ENCODE results near the gene PROCA1.

Gene PROCA1

GRCh38 chr17:28703552-28704218 lies 8.0 kb downstream of the PROCA1 start:
- H3K27me3 ChIP-seq (ENCODE audit: insufficient read depth, low read length): no peaks in the 10 kb centered on the region
- H3K36me3 ChIP-seq (ENCODE audit: insufficient read depth, low read length): peaks cover 54% of the 10 kb centered on the region
- no peak overlapping the region for H2AFZ ChIP-seq (ENCODE audit: low read depth, low read length)
- H3K9me3 ChIP-seq (ENCODE audit: low read length): no peaks in the 10 kb centered on the region
- H3K4me3 ChIP-seq (ENCODE audit: low read length): no peak overlapping the region
- H3K4me1 ChIP-seq (ENCODE audit: insufficient read depth, low read length): peaks cover 19% of the 10 kb centered on the region

DNA sequence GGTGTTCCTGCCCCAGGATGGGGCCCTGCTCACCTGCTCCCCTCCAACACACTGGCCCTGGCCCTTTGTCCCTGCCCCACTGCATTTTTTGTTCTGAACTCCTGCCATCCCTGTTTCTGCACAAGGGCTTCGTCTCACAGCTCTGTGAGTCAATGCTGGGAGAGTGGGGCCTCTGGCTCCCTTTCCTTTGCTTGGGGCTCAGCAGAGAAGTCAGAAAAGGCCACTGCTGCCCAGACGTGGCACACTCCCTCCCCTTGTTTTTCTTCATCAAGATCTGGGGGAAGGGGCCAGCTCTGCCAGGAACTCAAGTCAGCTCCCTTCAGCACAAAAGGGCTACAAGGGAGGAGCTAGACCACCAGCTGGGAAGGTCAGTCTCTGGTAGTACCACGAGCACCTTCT lies 8.9 kb downstream of the PROCA1 start:
- H3K4me1 ChIP-seq (ENCODE audit: insufficient read depth, low read length): peaks cover 19% of the 10 kb centered on the region
- peaks cover 64% of the 10 kb centered on the region for H3K36me3 ChIP-seq (ENCODE audit: insufficient read depth, low read length)
- no peak overlapping the region for H2AFZ ChIP-seq (ENCODE audit: low read depth, low read length)
- no peak overlapping the region for H3K4me3 ChIP-seq (ENCODE audit: low read length)
- no peaks in the 10 kb centered on the region for H3K27me3 ChIP-seq (ENCODE audit: insufficient read depth, low read length)
- H3K9me3 ChIP-seq (ENCODE audit: low read length): no peaks in the 10 kb centered on the region

DNA sequence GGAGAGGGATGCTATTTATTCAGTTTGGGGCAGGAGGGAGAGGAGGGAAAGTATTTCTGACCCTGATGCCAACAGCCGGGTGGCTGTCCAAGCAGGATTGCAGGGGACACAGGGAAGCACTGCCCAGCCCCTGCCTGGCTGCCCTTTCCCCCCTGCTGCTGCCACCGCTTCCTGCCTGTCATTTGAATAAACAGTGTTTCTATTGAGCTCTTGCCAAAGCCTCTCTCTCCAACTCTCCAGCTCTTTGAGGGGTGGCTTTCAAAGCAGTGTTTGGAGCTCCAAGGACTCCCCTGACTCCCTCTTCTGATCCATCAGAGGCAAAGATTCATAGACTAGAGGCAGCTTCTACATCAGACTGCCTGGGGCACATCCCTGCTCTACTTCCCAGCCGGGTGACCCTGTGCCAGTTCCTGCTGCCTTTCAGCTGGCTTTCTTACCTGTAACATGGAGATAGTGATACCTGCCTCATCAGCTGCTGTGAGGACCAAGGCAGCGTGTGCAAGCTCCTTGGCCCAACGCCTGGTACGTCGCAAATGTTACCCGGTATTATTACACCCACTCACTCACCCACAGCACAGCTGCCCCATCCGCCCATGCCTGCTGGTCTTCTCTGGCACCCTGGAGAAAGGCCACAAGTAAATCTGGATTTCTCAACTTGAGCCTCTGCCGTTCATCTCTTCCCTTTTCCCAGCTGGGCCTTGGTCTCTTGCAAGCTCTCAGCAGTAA lies 9.5 kb downstream of the PROCA1 start:
- Histone ChIP-seq H2AFZ (ENCODE audit: low read depth, low read length) (no peak overlapping the region), H3K9me3 (ENCODE audit: low read length) (no peaks in the 10 kb centered on the region), H3K36me3 (ENCODE audit: insufficient read depth, low read length) (peaks cover 69% of the 10 kb centered on the region), H3K4me1 (ENCODE audit: insufficient read depth, low read length) (peaks cover 19% of the 10 kb centered on the region), H3K27me3 (ENCODE audit: insufficient read depth, low read length) (no peaks in the 10 kb centered on the region), H3K4me3 (ENCODE audit: low read length) (no peak overlapping the region)

GRCh38 chr17:28700830-28701492 lies 10.7 kb downstream of the PROCA1 start:
- no peaks in the 10 kb centered on the region for H3K27me3 ChIP-seq (ENCODE audit: insufficient read depth, low read length)
- H3K4me1 ChIP-seq (ENCODE audit: insufficient read depth, low read length): peaks cover 19% of the 10 kb centered on the region
- H3K4me3 ChIP-seq (ENCODE audit: low read length): no peak overlapping the region
- no peaks in the 10 kb centered on the region for H3K9me3 ChIP-seq (ENCODE audit: low read length)
- H2AFZ ChIP-seq (ENCODE audit: low read depth, low read length): no peak overlapping the region
- H3K36me3 ChIP-seq (ENCODE audit: insufficient read depth, low read length): peaks cover 81% of the 10 kb centered on the region

- Histone ChIP-seq H3K4me1 (ENCODE audit: insufficient read depth, low read length) (peaks cover 19% of the 10 kb centered on the region), H3K9me3 (ENCODE audit: low read length) (no peaks in the 10 kb centered on the region), H3K36me3 (ENCODE audit: insufficient read depth, low read length) (peaks cover 87% of the 10 kb centered on the region), H2AFZ (ENCODE audit: low read depth, low read length) (no peak overlapping the region), H3K4me3 (ENCODE audit: low read length) (no peak overlapping the region), H3K27me3 (ENCODE audit: insufficient read depth, low read length) (no peaks in the 10 kb centered on the region)
These were observed 11.4 kb downstream of the PROCA1 start for GRCh38 chr17:28700278-28700677.

- H3K4me3 ChIP-seq (ENCODE audit: low read length): no peak overlapping the region
- no peak overlapping the region for H2AFZ ChIP-seq (ENCODE audit: low read depth, low read length)
- H3K9me3 ChIP-seq (ENCODE audit: low read length): no peaks in the 10 kb centered on the region
- H3K4me1 ChIP-seq (ENCODE audit: insufficient read depth, low read length): peaks cover 19% of the 10 kb centered on the region
- H3K27me3 ChIP-seq (ENCODE audit: insufficient read depth, low read length): no peaks in the 10 kb centered on the region
- H3K36me3 ChIP-seq (ENCODE audit: insufficient read depth, low read length): peaks cover 99% of the 10 kb centered on the region
These were observed 13.3 kb downstream of the PROCA1 start for GRCh38 chr17:28698253-28698941.

DNA sequence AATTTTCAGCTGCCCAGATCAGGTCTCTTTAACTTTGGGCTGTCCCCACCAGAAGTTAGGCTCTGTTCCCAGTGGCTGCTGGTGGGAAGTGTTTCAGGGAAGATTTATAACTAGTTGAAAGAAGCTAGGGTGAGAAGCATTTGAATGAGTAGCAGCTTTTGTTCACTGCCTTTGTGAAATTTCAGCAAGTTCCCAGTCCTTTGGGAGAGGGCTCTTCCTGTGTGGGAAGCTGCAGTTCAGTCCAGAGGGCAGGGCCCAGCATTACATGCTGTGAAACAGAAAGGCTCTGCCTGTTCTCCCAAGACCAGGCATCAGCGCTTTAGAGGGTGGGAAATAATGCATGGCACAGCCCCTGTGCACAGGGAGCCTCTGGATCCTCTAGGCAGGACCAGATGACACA lies 17.8 kb downstream of the PROCA1 start:
- Histone ChIP-seq H3K4me3 (ENCODE audit: low read length) (no peak overlapping the region), H3K36me3 (ENCODE audit: insufficient read depth, low read length) (peaks cover 86% of the 10 kb centered on the region), H3K27me3 (ENCODE audit: insufficient read depth, low read length) (no peaks in the 10 kb centered on the region), H2AFZ (ENCODE audit: low read depth, low read length) (no peak overlapping the region), H3K4me1 (ENCODE audit: insufficient read depth, low read length) (no peaks in the 10 kb centered on the region), H3K9me3 (ENCODE audit: low read length) (no peaks in the 10 kb centered on the region)

- H3K36me3 ChIP-seq (ENCODE audit: insufficient read depth, low read length): peaks cover 86% of the 10 kb centered on the region
- H3K4me3 ChIP-seq (ENCODE audit: low read length): no peak overlapping the region
- no peaks in the 10 kb centered on the region for H3K27me3 ChIP-seq (ENCODE audit: insufficient read depth, low read length)
- H2AFZ ChIP-seq (ENCODE audit: low read depth, low read length): no peak overlapping the region
- no peaks in the 10 kb centered on the region for H3K9me3 ChIP-seq (ENCODE audit: low read length)
- no peaks in the 10 kb centered on the region for H3K4me1 ChIP-seq (ENCODE audit: insufficient read depth, low read length)
These were observed 22.7 kb downstream of the PROCA1 start for GRCh38 chr17:28689011-28689410.

DNA sequence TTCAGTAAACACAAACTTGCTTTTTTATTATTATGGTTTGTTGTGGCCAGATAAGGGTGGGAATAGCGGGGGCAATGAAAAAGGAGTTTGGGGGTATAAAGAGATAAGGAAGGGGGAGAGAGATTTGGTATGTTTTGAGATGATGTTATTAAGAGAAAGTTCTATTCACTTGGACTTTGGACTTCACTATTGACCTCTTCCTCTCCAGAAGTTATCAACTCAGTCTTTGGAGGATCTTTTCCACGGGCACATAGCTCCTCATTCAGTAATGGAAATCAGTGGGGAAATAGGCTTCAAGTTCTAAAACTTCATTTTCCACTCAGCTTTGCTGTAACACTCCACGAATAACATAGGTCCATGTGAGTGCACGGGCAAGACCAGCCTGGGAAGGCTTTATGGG lies 23.2 kb downstream of the PROCA1 start:
- H3K36me3 ChIP-seq (ENCODE audit: insufficient read depth, low read length): peaks cover 83% of the 10 kb centered on the region
- H3K27me3 ChIP-seq (ENCODE audit: insufficient read depth, low read length): no peaks in the 10 kb centered on the region
- H3K9me3 ChIP-seq (ENCODE audit: low read length): no peaks in the 10 kb centered on the region
- H3K4me1 ChIP-seq (ENCODE audit: insufficient read depth, low read length): no peaks in the 10 kb centered on the region
- H2AFZ ChIP-seq (ENCODE audit: low read depth, low read length): no peak overlapping the region
- H3K4me3 ChIP-seq (ENCODE audit: low read length): no peak overlapping the region

- Histone ChIP-seq H3K36me3 (ENCODE audit: insufficient read depth, low read length) (peaks cover 94% of the 10 kb centered on the region), H2AFZ (ENCODE audit: low read depth, low read length) (no peak overlapping the region), H3K4me3 (ENCODE audit: low read length) (no peak overlapping the region)
These were observed 25.4 kb downstream of the PROCA1 start for GRCh38 chr17:28686296-28686695.

GRCh38 chr17:28685366-28685765 lies 26.3 kb downstream of the PROCA1 start:
- Histone ChIP-seq H3K36me3 (ENCODE audit: insufficient read depth, low read length) (peaks cover 93% of the 10 kb centered on the region), H2AFZ (ENCODE audit: low read depth, low read length) (no peak overlapping the region), H3K4me1 (ENCODE audit: insufficient read depth, low read length) (no peaks in the 10 kb centered on the region), H3K9me3 (ENCODE audit: low read length) (no peaks in the 10 kb centered on the region), H3K4me3 (ENCODE audit: low read length) (no peak overlapping the region), H3K27me3 (ENCODE audit: insufficient read depth, low read length) (no peaks in the 10 kb centered on the region)

More at GRCh38 chr17:28686296-28686695, 25.4 kb downstream of the PROCA1 start:
- H3K9me3 ChIP-seq (ENCODE audit: low read length): no peaks in the 10 kb centered on the region
- no peaks in the 10 kb centered on the region for H3K27me3 ChIP-seq (ENCODE audit: insufficient read depth, low read length)
- no peaks in the 10 kb centered on the region for H3K4me1 ChIP-seq (ENCODE audit: insufficient read depth, low read length)

DNA sequence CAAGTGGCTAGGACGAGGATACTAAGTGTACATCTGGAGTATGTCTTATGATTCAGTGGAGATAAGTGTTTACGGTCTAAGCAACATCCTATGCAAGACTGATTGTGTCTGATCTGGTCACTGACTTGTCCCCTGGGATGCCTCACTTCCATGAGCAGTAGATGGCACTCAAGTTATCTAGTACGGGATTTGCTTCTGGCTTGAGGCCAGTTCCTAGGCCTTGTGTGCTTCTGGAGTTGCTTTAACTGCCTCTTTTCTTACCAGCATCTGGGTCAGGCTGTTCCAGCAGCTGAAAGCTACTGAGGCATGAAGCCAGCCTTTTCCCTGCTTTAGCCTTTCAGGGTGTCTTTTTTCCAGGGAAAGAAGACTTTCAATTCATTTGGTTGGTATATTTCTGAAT lies 26.7 kb downstream of the PROCA1 start:
- Histone ChIP-seq H3K9me3 (ENCODE audit: low read length) (no peaks in the 10 kb centered on the region), H3K27me3 (ENCODE audit: insufficient read depth, low read length) (no peaks in the 10 kb centered on the region), H3K4me1 (ENCODE audit: insufficient read depth, low read length) (no peaks in the 10 kb centered on the region), H3K36me3 (ENCODE audit: insufficient read depth, low read length) (peaks cover 89% of the 10 kb centered on the region), H3K4me3 (ENCODE audit: low read length) (no peak overlapping the region), H2AFZ (ENCODE audit: low read depth, low read length) (no peak overlapping the region)

GRCh38 chr17:28682655-28683054 lies 29.0 kb downstream of the PROCA1 start:
- Histone ChIP-seq H3K4me1 (ENCODE audit: insufficient read depth, low read length) (no peaks in the 10 kb centered on the region), H3K9me3 (ENCODE audit: low read length) (no peaks in the 10 kb centered on the region), H3K4me3 (ENCODE audit: low read length) (no peak overlapping the region), H3K27me3 (ENCODE audit: insufficient read depth, low read length) (no peaks in the 10 kb centered on the region), H3K36me3 (ENCODE audit: insufficient read depth, low read length) (peaks cover 84% of the 10 kb centered on the region), H2AFZ (ENCODE audit: low read depth, low read length) (no peak overlapping the region)
